H1 (cell line): ENCODE measurements around the gene PLCB4. TPM values are rescaled to one million over a fixed set of nuclear protein-coding genes. Genes with fewer than 3 reads are reported as not detected.

Experiments used
- CTCF ChIA-PET: fragments of 300-600 bp; sonication (Branson Sonifier 250); formaldehyde crosslinking; loops from one replicate; lab custom pipeline; 2021; ENCODE audit not compliant: partially characterized antibody; lab: Charles Lee
- POLR2A ChIA-PET: fragments of 300-600 bp; sonication (Branson Sonifier 250); formaldehyde crosslinking; loops from one replicate; lab custom pipeline; 2021; ENCODE audit warnings: inconsistent platforms; ENCODE audit not compliant: partially characterized antibody; lab: Charles Lee
- DNase-seq, 2 experiments: peaks; one replicate each; pipeline versions ENCODE4 v3.0.0 to v3.0.0-alpha.2; 2010 to 2022; ENCODE audit warnings: low spot score in 2 of 2, low read depth in 1 of 2, mixed read lengths in 1 of 2
- FAIRE-seq: peaks from 2 replicates; lab custom pipeline; 2011; peaks lifted over from hg19 to GRCh38; lab: Jason Lieb, UNC
- H2AFZ ChIP-seq: 2 replicates; pipeline ENCODE4 v1.8.1; 2012; ENCODE audit warnings: low read length, inconsistent platforms
- H2AK5ac ChIP-seq: 2 replicates; pipeline ENCODE4 v1.6.1; 2013; ENCODE audit warnings: low read depth, low read length
- H2BK120ac ChIP-seq: replicated peaks from 2 replicates; pipeline ENCODE3; 2013; ENCODE audit warnings: low read depth, low read length, inconsistent platforms
- H2BK12ac ChIP-seq: 2 replicates; pipeline ENCODE4 v1.6.1; 2013; ENCODE audit warnings: low read depth, low read length
- H2BK15ac ChIP-seq: 2 replicates; pipeline ENCODE4 v1.6.1; 2013; ENCODE audit warnings: low read length
- H2BK20ac ChIP-seq: 2 replicates; pipeline ENCODE4 v1.6.1; 2013; ENCODE audit warnings: low read length
- H2BK5ac ChIP-seq: 2 replicates; pipeline ENCODE4 v1.6.1; 2013; ENCODE audit warnings: low read depth, low read length
- H3K14ac ChIP-seq: 2 replicates; pipeline ENCODE4 v1.6.1; 2013; ENCODE audit warnings: inconsistent platforms; ENCODE audit not compliant: insufficient read length
- H3K18ac ChIP-seq: 2 replicates; pipeline ENCODE4 v1.6.1; 2013; ENCODE audit warnings: low read length; ENCODE audit errors: extremely low read depth
- H3K23ac ChIP-seq: 2 replicates; pipeline ENCODE4 v1.6.1; 2013; ENCODE audit warnings: inconsistent platforms; ENCODE audit not compliant: insufficient read length
- H3K23me2 ChIP-seq: 2 replicates; pipeline ENCODE4 v1.6.1; 2013; ENCODE audit warnings: low read depth, low read length
- H3K27ac ChIP-seq: 2 replicates; pipeline ENCODE4 v1.6.1; 2011; ENCODE audit warnings: low read depth, low read length, inconsistent platforms
- H3K27me3 ChIP-seq, 4 experiments: replicated peaks in 1 of 4; 1 replicate in 1 of 4; 2 replicates in 3 of 4; pipeline versions ENCODE4 v1.6.1 to v1.8.1; 2011 to 2013; ENCODE audit warnings: low read length in 3 of 4, mild to moderate bottlenecking in 3 of 4, inconsistent platforms in 2 of 4, mixed read lengths in 2 of 4, moderate library complexity in 1 of 4; ENCODE audit not compliant: control insufficient read depth in 3 of 4, insufficient read depth in 3 of 4; ENCODE audit errors: extremely low read depth in 1 of 4
- H3K36me3 ChIP-seq, 4 experiments: 2 replicates each; pipeline versions ENCODE4 v1.6.1 to v1.8.1; 2011 to 2013; ENCODE audit warnings: mild to moderate bottlenecking in 4 of 4, low read length in 3 of 4, moderate library complexity in 2 of 4, control low read depth in 1 of 4, inconsistent platforms in 1 of 4; ENCODE audit not compliant: insufficient read depth in 4 of 4, control insufficient read depth in 2 of 4
- H3K4ac ChIP-seq: replicated peaks from 2 replicates; pipeline ENCODE3; 2013; ENCODE audit warnings: low read length, low read depth, mixed read lengths, inconsistent platforms; ENCODE audit not compliant: insufficient read length
- H3K4me1 ChIP-seq, 4 experiments: replicated peaks in 1 of 4; 1 replicate in 1 of 4; 2 replicates in 3 of 4; pipeline versions ENCODE4 v1.6.1 to v1.8.1; 2011 to 2013; ENCODE audit warnings: low read length in 3 of 4, inconsistent platforms in 2 of 4, mixed read lengths in 1 of 4; ENCODE audit not compliant: insufficient read depth in 4 of 4, control insufficient read depth in 3 of 4
- H3K4me2 ChIP-seq, 2 experiments: 2 replicates each; pipeline versions ENCODE4 v1.6.1 to v1.8.1; 2011 to 2013; ENCODE audit warnings: low read depth in 2 of 2, low read length in 2 of 2, control low read depth in 1 of 2, inconsistent platforms in 1 of 2, mild to moderate bottlenecking in 1 of 2; ENCODE audit not compliant: insufficient read depth in 1 of 2
- H3K4me3 ChIP-seq, 4 experiments: fragments of 200-600, 300-600 bp in 1 of 4; sonication (generic), shearing (Covaris generic), sonication (Bioruptor Twin) in 1 of 4; 2 replicates each; pipeline versions ENCODE4 v1.5.1 to v1.8.1; 2011 to 2016; ENCODE audit warnings: low read length in 4 of 4, low read depth in 3 of 4, control low read depth in 2 of 4, inconsistent platforms in 2 of 4, mild to moderate bottlenecking in 2 of 4, mixed read lengths in 1 of 4, moderate library complexity in 1 of 4; ENCODE audit not compliant: insufficient read depth in 2 of 4; ENCODE audit errors: extremely low read depth in 1 of 4
- H3K56ac ChIP-seq: replicated peaks from 2 replicates; pipeline ENCODE3; 2013; ENCODE audit warnings: low read depth, mild to moderate bottlenecking, mixed read lengths, low read length, inconsistent platforms; ENCODE audit not compliant: insufficient read length
- H3K79me1 ChIP-seq: 2 replicates; pipeline ENCODE4 v1.6.1; 2013; ENCODE audit warnings: low read depth, low read length, control low read depth
- H3K79me2 ChIP-seq, 2 experiments: 2 replicates each; pipeline versions ENCODE4 v1.6.1 to v1.8.1; 2012 to 2013; ENCODE audit warnings: low read length in 2 of 2, mild to moderate bottlenecking in 2 of 2, inconsistent platforms in 1 of 2; ENCODE audit not compliant: insufficient read depth in 2 of 2, control insufficient read depth in 1 of 2
- H3K9ac ChIP-seq, 4 experiments: replicated peaks in 1 of 4; 1 replicate in 1 of 4; 2 replicates in 3 of 4; pipeline versions ENCODE4 v1.6.1 to v1.8.1; 2011 to 2013; ENCODE audit warnings: low read depth in 3 of 4, low read length in 3 of 4, control low read depth in 2 of 4, mild to moderate bottlenecking in 2 of 4, moderate library complexity in 2 of 4, inconsistent platforms in 1 of 4; ENCODE audit errors: extremely low read depth in 1 of 4
- H3K9me3 ChIP-seq, 2 experiments: 2 replicates each; pipeline versions ENCODE4 v1.6.1 to v1.8.1; 2012 to 2013; ENCODE audit warnings: mild to moderate bottlenecking in 2 of 2, moderate library complexity in 2 of 2, control low read depth in 1 of 2, inconsistent platforms in 1 of 2, low read depth in 1 of 2, low read length in 1 of 2, mixed read lengths in 1 of 2; ENCODE audit not compliant: insufficient read depth in 2 of 2
- H4K20me1 ChIP-seq, 2 experiments: replicated peaks in 1 of 2; 2 replicates each; pipeline versions ENCODE3 to v1.8.1; 2011 to 2013; ENCODE audit warnings: inconsistent platforms in 2 of 2, low read length in 2 of 2, mild to moderate bottlenecking in 1 of 2; ENCODE audit not compliant: insufficient read depth in 2 of 2, control insufficient read depth in 1 of 2
- H4K5ac ChIP-seq: 2 replicates; pipeline ENCODE4 v1.6.1; 2013; ENCODE audit warnings: low read length, low read depth, mixed read lengths, inconsistent platforms; ENCODE audit not compliant: insufficient read length
- H4K8ac ChIP-seq: 2 replicates; pipeline ENCODE4 v1.8.0; 2013; ENCODE audit warnings: mild to moderate bottlenecking, moderate library complexity, low read length, inconsistent platforms; ENCODE audit not compliant: insufficient read depth; ENCODE audit errors: extremely low read depth
- H4K91ac ChIP-seq: replicated peaks from 2 replicates; pipeline ENCODE3; 2013; ENCODE audit warnings: low read length, mixed read lengths, inconsistent platforms; ENCODE audit not compliant: insufficient read length
- ASH2L ChIP-seq: fragments of 200-600, 300-600 bp; sonication (generic); IDR thresholded peaks from one replicate; pipeline ENCODE4 v1.7.1; 2017; ENCODE audit warnings: low read length
- CREB1 ChIP-seq: IDR thresholded peaks from 2 replicates; pipeline ENCODE4 v1.6.1; 2012; ENCODE audit warnings: inconsistent platforms
- CTBP2 ChIP-seq: IDR thresholded peaks from 2 replicates; pipeline ENCODE4 v1.7.0; 2011; ENCODE audit warnings: borderline replicate concordance, mild to moderate bottlenecking, moderate library complexity, mixed read lengths, low read length; ENCODE audit not compliant: insufficient read depth, insufficient read length
- EP300 ChIP-seq, 2 experiments: IDR thresholded peaks; 1 replicate in 1 of 2; 2 replicates in 1 of 2; pipeline ENCODE4 v1.6.1; 2011 to 2012; ENCODE audit warnings: low read depth in 2 of 2, low read length in 2 of 2, mild to moderate bottlenecking in 2 of 2, borderline replicate concordance in 1 of 2, inconsistent platforms in 1 of 2, moderate library complexity in 1 of 2
- GABPA ChIP-seq: IDR thresholded peaks from 2 replicates; pipeline ENCODE4 v1.6.1; 2011; ENCODE audit warnings: mild to moderate bottlenecking, low read length, moderate library complexity, borderline replicate concordance; ENCODE audit not compliant: insufficient read depth
- JUN ChIP-seq: IDR thresholded peaks from 2 replicates; pipeline ENCODE4 v1.6.1; 2011; ENCODE audit warnings: low read depth, mild to moderate bottlenecking, improper control_type of control experiment, low read length
- TAF7 ChIP-seq: optimal IDR thresholded peaks from 2 replicates; pipeline ENCODE3; 2011; ENCODE audit warnings: low read depth, mild to moderate bottlenecking, inconsistent platforms, low read length, moderate library complexity, borderline replicate concordance
- WGBS, 2 experiments: shearing (Covaris generic) in 1 of 2; methylation state at CpG; one replicate each; pipeline versions ENCODE4 v1.1.6 to v1.1.7; 2013 to 2015; ENCODE audit warnings: low lambda C conversion rate in 2 of 2, mixed read lengths in 2 of 2, inconsistent platforms in 1 of 2, low coverage in 1 of 2, missing lambda C conversion rate in 1 of 2; ENCODE audit not compliant: insufficient replicate concordance in 2 of 2, insufficient coverage in 1 of 2, insufficient read length in 1 of 2; ENCODE audit errors: extremely low coverage in 1 of 2, missing lambda C conversion rate in 1 of 2; 5-methylcytosine and 5-hydroxymethylcytosine counted together
- polyA plus RNA-seq, 7 experiments: library from polyadenylated mRNA; depleted of rRNA in 3 of 7; stranded (reverse) in 5 of 7; unstranded in 2 of 7; fragments of >200 nt in 5 of 7; fragments of 200-250 nt in 2 of 7; gene quantifications; 1 replicate in 5 of 7; 2 replicates in 1 of 7; 4 replicates in 1 of 7; pipeline versions ENCODE4 v1.2.1 to v1.2.3, GENCODE V29; 2011 to 2013; ENCODE audit warnings: missing spikeins in 2 of 7, mixed read lengths in 2 of 7
- total RNA-seq: library from RNA; stranded (reverse); fragmentation: NEBNext Ultra II Directional; extraction: Animal tissue kit (Norgen Biotek cat#: 25700); gene quantifications from 2 replicates; pipeline ENCODE4 v1.2.1, GENCODE V29; 2021
- TF ChIP-seq, protein P1 (sequence below): IDR thresholded peaks from 2 replicates; pipeline ENCODE4 v1.6.1; 2012; ENCODE audit warnings: low read length, inconsistent platforms

PLCB4 gene
- total and polyA plus RNA-seq, 2 of the 8 experiments (the other 6 are each of a cell fraction or from before 2014, with no cell fraction given) = 3.2 to 14.1 TPM

- no peaks in the 10 kb centered on the region for H3K27me3 ChIP-seq
- H3K9ac ChIP-seq = no peak overlapping the region
- no peak overlapping the region for H4K5ac ChIP-seq
- no peaks in the 10 kb centered on the region for H3K36me3 ChIP-seq
- no peak overlapping the region for H2BK15ac ChIP-seq
- peak overlapping the region; percentile 76 for H4K8ac ChIP-seq
- POLR2A ChIA-PET = no interaction called here
- no peak overlapping the region for H2BK120ac ChIP-seq
- no peaks in the 10 kb centered on the region for H4K20me1 ChIP-seq
- CTCF ChIA-PET = interaction anchor here (0.6 to 1.0 kb wide), 2 partner anchors 280 to 414 kb away, joined by 3 read pairs; no protein-coding TSS in a partner anchor
- H3K56ac ChIP-seq = no peak overlapping the region
- H3K27ac ChIP-seq = no peak overlapping the region
- no peak overlapping the region for H2BK20ac ChIP-seq
- 81% methylated on average over 11 of the region's 11 CpGs; no CpG with 5 or more reads in 1 of the 2 experiments for WGBS, 2 experiments
- H3K4me2 ChIP-seq = no peak overlapping the region
- DNase-seq = no peak
- H3K4me1 ChIP-seq = peaks cover 0 to 3% (median 0%) of the 10 kb centered on the region in 4 experiments; a peak in 2 of 7 replicates
- H3K23me2 ChIP-seq = no peaks in the 10 kb centered on the region
- no peaks in the 10 kb centered on the region; the same call in 1 of the 2 replicates for H3K79me1 ChIP-seq
- H2AFZ ChIP-seq = no peak overlapping the region
- no peak for FAIRE-seq
- H2BK5ac ChIP-seq = no peak overlapping the region
- H3K14ac ChIP-seq = no peak overlapping the region
- H3K23ac ChIP-seq = no peak overlapping the region
- H3K79me2 ChIP-seq = peaks cover 0 to 3% of the 10 kb centered on the region in 2 experiments; a peak in 1 of 4 replicates
- no peaks in the 10 kb centered on the region for H3K9me3 ChIP-seq
- H2AK5ac ChIP-seq = no peak overlapping the region
- H4K91ac ChIP-seq = no peak overlapping the region
- H2BK12ac ChIP-seq = no peak overlapping the region
- H3K18ac ChIP-seq = no peak overlapping the region
- H3K4me3 ChIP-seq = no peak overlapping the region
- TF ChIP-seq EP300 (IDR thresholded peaks at IDR 0.05; ENCODE audit: borderline replicate concordance in 1 of 2, low read depth in 2 of 2, low read length in 2 of 2) = no peak
- TF ChIP-seq, protein P1, sequence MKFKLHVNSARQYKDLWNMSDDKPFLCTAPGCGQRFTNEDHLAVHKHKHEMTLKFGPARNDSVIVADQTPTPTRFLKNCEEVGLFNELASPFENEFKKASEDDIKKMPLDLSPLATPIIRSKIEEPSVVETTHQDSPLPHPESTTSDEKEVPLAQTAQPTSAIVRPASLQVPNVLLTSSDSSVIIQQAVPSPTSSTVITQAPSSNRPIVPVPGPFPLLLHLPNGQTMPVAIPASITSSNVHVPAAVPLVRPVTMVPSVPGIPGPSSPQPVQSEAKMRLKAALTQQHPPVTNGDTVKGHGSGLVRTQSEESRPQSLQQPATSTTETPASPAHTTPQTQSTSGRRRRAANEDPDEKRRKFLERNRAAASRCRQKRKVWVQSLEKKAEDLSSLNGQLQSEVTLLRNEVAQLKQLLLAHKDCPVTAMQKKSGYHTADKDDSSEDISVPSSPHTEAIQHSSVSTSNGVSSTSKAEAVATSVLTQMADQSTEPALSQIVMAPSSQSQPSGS = no peak
- no peak for TF ChIP-seq CREB1
- no peak for TF ChIP-seq GABPA
- no peak for TF ChIP-seq ASH2L
- TF ChIP-seq TAF7 = no peak
- no peak for TF ChIP-seq CTBP2
- no peak for TF ChIP-seq JUN
- H3K4ac ChIP-seq = no peak overlapping the region
These were observed 97.4 kb downstream of the PLCB4 start for GRCh38 chr20:9166153-9166780.
